Peyer's patch (tissue), 4 donors: ENCODE results near the gene PLEKHG3.

ENCODE experiments used
- CTCF ChIP-seq, 6 experiments: fragments of 450-650 bp in 4 of 6; fragments of 200-600 bp in 2 of 6; sonication (generic) in 1 of 6; IDR thresholded peaks; one replicate each; pipeline ENCODE4 v1.5.1; 2017 to 2019; ENCODE audit warnings: antibody characterized with exemption in 6 of 6, mild to moderate bottlenecking in 3 of 6, moderate library complexity in 1 of 6
- POLR2A ChIP-seq, 2 donors: fragments of 450-650 bp; IDR thresholded peaks; one replicate each; pipeline ENCODE4 v1.5.1; 2017; ENCODE audit warnings: antibody characterized with exemption in 2 of 2, mild to moderate bottlenecking in 2 of 2, moderate library complexity in 2 of 2

GRCh38 chr14:64732066-64732465 lies 27.8 kb downstream of the PLEKHG3 start:
- TF ChIP-seq CTCF (IDR thresholded peaks at IDR 0.05), result no peak
- TF ChIP-seq POLR2A (IDR thresholded peaks at IDR 0.05), result no peak
